Measurements from ENCODE around the gene PLA2G6.

- TF ChIP-seq CTCF (conservative IDR thresholded peaks at IDR 0.05; ENCODE audit: low read length) (no peak), EZH2phosphoT487 (IDR thresholded peaks at IDR 0.05; ENCODE audit: borderline replicate concordance) (no peak)
Measured at GRCh38 chr22:38067028-38067415, 114.6 kb downstream of the PLA2G6 start.

Measured in Loucy (cell line).